Measurements from ENCODE around the gene TOB1.

- TF ChIP-seq ZNF654 (tag by site-specific recombination; IDR thresholded peaks at IDR 0.05; ENCODE audit: low read depth) = no peak
- TF ChIP-seq, protein P1, sequence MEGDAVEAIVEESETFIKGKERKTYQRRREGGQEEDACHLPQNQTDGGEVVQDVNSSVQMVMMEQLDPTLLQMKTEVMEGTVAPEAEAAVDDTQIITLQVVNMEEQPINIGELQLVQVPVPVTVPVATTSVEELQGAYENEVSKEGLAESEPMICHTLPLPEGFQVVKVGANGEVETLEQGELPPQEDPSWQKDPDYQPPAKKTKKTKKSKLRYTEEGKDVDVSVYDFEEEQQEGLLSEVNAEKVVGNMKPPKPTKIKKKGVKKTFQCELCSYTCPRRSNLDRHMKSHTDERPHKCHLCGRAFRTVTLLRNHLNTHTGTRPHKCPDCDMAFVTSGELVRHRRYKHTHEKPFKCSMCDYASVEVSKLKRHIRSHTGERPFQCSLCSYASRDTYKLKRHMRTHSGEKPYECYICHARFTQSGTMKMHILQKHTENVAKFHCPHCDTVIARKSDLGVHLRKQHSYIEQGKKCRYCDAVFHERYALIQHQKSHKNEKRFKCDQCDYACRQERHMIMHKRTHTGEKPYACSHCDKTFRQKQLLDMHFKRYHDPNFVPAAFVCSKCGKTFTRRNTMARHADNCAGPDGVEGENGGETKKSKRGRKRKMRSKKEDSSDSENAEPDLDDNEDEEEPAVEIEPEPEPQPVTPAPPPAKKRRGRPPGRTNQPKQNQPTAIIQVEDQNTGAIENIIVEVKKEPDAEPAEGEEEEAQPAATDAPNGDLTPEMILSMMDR (tag by site-specific recombination; IDR thresholded peaks at IDR 0.05) = no peak
- TF ChIP-seq OVOL3 (tag by site-specific recombination; IDR thresholded peaks at IDR 0.05) = no peak
- no peak for TF ChIP-seq PRDM1 (tag by site-specific recombination; IDR thresholded peaks at IDR 0.05)
- no peak for TF ChIP-seq ELK4 (IDR thresholded peaks at IDR 0.05; ENCODE audit: borderline replicate concordance, low read depth, low read length)
- TF ChIP-seq, protein P2, sequence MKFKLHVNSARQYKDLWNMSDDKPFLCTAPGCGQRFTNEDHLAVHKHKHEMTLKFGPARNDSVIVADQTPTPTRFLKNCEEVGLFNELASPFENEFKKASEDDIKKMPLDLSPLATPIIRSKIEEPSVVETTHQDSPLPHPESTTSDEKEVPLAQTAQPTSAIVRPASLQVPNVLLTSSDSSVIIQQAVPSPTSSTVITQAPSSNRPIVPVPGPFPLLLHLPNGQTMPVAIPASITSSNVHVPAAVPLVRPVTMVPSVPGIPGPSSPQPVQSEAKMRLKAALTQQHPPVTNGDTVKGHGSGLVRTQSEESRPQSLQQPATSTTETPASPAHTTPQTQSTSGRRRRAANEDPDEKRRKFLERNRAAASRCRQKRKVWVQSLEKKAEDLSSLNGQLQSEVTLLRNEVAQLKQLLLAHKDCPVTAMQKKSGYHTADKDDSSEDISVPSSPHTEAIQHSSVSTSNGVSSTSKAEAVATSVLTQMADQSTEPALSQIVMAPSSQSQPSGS (tag by site-specific recombination; IDR thresholded peaks at IDR 0.05; ENCODE audit: low read depth) = no peak
- TF ChIP-seq ZNF292 (tag by site-specific recombination; IDR thresholded peaks at IDR 0.05; ENCODE audit: borderline replicate concordance, low read depth) = no peak
- TF ChIP-seq ZNF175 (tag by site-specific recombination; IDR thresholded peaks at IDR 0.05) = no peak
- TF ChIP-seq ZNF596 (tag by site-specific recombination; IDR thresholded peaks at IDR 0.05) = no peak
- no peak for TF ChIP-seq ZNF391 (tag by site-specific recombination; IDR thresholded peaks at IDR 0.05; ENCODE audit: borderline replicate concordance, low read depth)
- TF ChIP-seq ZSCAN23 (tag by site-specific recombination; IDR thresholded peaks at IDR 0.05) = no peak
- no peak for TF ChIP-seq BCL11B (tag by site-specific recombination; IDR thresholded peaks at IDR 0.05; ENCODE audit: low read depth)
Measured at GRCh38 chr17:50835301-50836234, 30.6 kb downstream of the TOB1 start, which contains the start of gene WFIKKN2.

Data from HEK293 (cell line).